PC-9 (cell line): ENCODE measurements around the gene HOOK2.

Source experiments
- EZH2 ChIP-seq: fragments of 200-600 bp; sonication (generic); IDR thresholded peaks from 2 replicates; pipeline ENCODE4 v1.8.0; 2017; ENCODE audit warnings: antibody characterized with exemption, low read depth
- TF ChIP-seq, protein P1 (sequence below): fragments of 200-600 bp; sonication (generic); conservative IDR thresholded peaks from 2 replicates; pipeline ENCODE4 v1.6.1; 2017; ENCODE audit warnings: mixed run types, antibody characterized with exemption, mild to moderate bottlenecking, moderate library complexity

DNA sequence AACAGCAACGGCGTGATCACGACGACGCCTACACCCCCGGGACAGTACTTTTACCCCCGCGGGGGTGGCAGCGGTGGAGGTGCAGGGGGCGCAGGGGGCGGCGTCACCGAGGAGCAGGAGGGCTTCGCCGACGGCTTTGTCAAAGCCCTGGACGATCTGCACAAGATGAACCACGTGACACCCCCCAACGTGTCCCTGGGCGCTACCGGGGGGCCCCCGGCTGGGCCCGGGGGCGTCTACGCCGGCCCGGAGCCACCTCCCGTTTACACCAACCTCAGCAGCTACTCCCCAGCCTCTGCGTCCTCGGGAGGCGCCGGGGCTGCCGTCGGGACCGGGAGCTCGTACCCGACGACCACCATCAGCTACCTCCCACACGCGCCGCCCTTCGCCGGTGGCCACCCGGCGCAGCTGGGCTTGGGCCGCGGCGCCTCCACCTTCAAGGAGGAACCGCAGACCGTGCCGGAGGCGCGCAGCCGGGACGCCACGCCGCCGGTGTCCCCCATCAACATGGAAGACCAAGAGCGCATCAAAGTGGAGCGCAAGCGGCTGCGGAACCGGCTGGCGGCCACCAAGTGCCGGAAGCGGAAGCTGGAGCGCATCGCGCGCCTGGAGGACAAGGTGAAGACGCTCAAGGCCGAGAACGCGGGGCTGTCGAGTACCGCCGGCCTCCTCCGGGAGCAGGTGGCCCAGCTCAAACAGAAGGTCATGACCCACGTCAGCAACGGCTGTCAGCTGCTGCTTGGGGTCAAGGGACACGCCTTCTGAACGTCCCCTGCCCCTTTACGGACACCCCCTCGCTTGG is 16.9 kb upstream of the HOOK2 start:
- TF ChIP-seq, protein P1, sequence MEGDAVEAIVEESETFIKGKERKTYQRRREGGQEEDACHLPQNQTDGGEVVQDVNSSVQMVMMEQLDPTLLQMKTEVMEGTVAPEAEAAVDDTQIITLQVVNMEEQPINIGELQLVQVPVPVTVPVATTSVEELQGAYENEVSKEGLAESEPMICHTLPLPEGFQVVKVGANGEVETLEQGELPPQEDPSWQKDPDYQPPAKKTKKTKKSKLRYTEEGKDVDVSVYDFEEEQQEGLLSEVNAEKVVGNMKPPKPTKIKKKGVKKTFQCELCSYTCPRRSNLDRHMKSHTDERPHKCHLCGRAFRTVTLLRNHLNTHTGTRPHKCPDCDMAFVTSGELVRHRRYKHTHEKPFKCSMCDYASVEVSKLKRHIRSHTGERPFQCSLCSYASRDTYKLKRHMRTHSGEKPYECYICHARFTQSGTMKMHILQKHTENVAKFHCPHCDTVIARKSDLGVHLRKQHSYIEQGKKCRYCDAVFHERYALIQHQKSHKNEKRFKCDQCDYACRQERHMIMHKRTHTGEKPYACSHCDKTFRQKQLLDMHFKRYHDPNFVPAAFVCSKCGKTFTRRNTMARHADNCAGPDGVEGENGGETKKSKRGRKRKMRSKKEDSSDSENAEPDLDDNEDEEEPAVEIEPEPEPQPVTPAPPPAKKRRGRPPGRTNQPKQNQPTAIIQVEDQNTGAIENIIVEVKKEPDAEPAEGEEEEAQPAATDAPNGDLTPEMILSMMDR: no peak
- no peak for TF ChIP-seq EZH2
